Motor neuron (in vitro differentiated cells): ENCODE results near the gene PTPRF. TPM values are rescaled to one million over a fixed set of nuclear protein-coding genes. Genes with fewer than 3 reads are reported as not detected.

Source experiments
- ATAC-seq, 8 experiments: fragments of 200-7000 bp; cut with Tn5 transposase; replicated peaks in 6 of 8; 2 replicates each; pipeline ENCODE4 v1.8.0; 2021; ENCODE audit warnings: mild to moderate bottlenecking in 8 of 8, moderate library complexity in 8 of 8
- H3K27ac ChIP-seq, 2 donors: fragments of 250-450 bp; sonication (Bioruptor Pico); 2 replicates each; pipeline ENCODE4 v1.9.0; 2021; ENCODE audit warnings: antibody characterized with exemption in 2 of 2, mild to moderate bottlenecking in 2 of 2, moderate library complexity in 1 of 2
- H3K4me1 ChIP-seq, 2 donors: fragments of 250-450 bp; sonication (Bioruptor Pico); replicated peaks in 1 of 2; 2 replicates each; pipeline ENCODE4 v1.6.1; 2021; ENCODE audit warnings: antibody characterized with exemption in 2 of 2, mild to moderate bottlenecking in 2 of 2, moderate library complexity in 1 of 2
- H3K4me3 ChIP-seq, 5 donors: fragments of 250-450 bp; sonication (Bioruptor Pico); 2 replicates each; pipeline ENCODE4 v1.9.0; 2021; ENCODE audit warnings: antibody characterized with exemption in 5 of 5, mild to moderate bottlenecking in 5 of 5, moderate library complexity in 4 of 5
- WGBS, 10 experiments: fragments of 450-650 bp; shearing (Covaris generic); methylation state at CpG; one replicate each; pipeline ENCODE4 v1.0.0; 2022; 5-methylcytosine and 5-hydroxymethylcytosine counted together
- in situ Hi-C, 9 experiments: fragments of 400-800 bp; cut with MboI; loops; one replicate each; pipeline ENCODE4 v1.15.0; 2021; ENCODE audit warnings: low sequenced_read_pairs in 9 of 9, low pct_unique_long_range_greater_than_20kb in 2 of 9; ENCODE audit not compliant: unreplicated experiment in 9 of 9
- total RNA-seq, 8 experiments: library from RNA; unstranded; fragments of 300-600 nt; gene quantifications; 2 replicates each; pipeline versions ENCODE4 v1.2.3 to v1.2.4, GENCODE V29; 2022

Gene PTPRF
- total RNA-seq, 8 experiments from 2014 or later, result 7.8 to 119 (median 74.7) TPM

GRCh38 chr1:43597721-43598120, 67.0 kb downstream of the PTPRF start:
- peaks cover 15 to 29% of the 10 kb centered on the region in 2 donors for H3K4me1 ChIP-seq
- no peak for ATAC-seq
- in situ Hi-C loops, result no loop called here
- H3K27ac ChIP-seq, result no peak overlapping the region
- WGBS, 10 experiments, result 100% methylated on average over 1 of the region's 31 CpGs; no CpG with 5 or more reads in 7 of the 10 experiments
- H3K4me3 ChIP-seq, result no peak overlapping the region

GRCh38 chr1:43598622-43599021, 67.9 kb downstream of the PTPRF start:
- ATAC-seq, result no peak
- WGBS, 10 experiments, result 90 to 100% (median 93%) methylated on average over 1 to 11 of the region's 11 CpGs; no CpG with 5 or more reads in 5 of the 10 experiments

GRCh38 chr1:43600033-43601020, 69.6 kb downstream of the PTPRF start:
- Histone ChIP-seq H3K4me1 (peaks cover 16 to 30% of the 10 kb centered on the region in 2 donors), H3K4me3 (no peak overlapping the region), H3K27ac (no peak overlapping the region)
- no peak for ATAC-seq
- in situ Hi-C loops, result no loop called here
- WGBS, 10 experiments, result 50 to 93% (median 82%) methylated on average over 1 to 19 of the region's 19 CpGs; no CpG with 5 or more reads in 2 of the 10 experiments

More at GRCh38 chr1:43598622-43599021, 67.9 kb downstream of the PTPRF start:
- Histone ChIP-seq H3K27ac (no peak overlapping the region), H3K4me1 (peaks cover 16 to 30% of the 10 kb centered on the region in 2 donors), H3K4me3 (no peak overlapping the region)
- in situ Hi-C loops, result no loop called here

- in situ Hi-C loops, result no loop called here
- H3K4me3 ChIP-seq, result no peak overlapping the region
- H3K4me1 ChIP-seq, result peaks cover 16 to 30% of the 10 kb centered on the region in 2 donors
- peak in 5 of 8 experiments; percentile 19 to 62 (median 37) for ATAC-seq
- H3K27ac ChIP-seq, result peak overlapping the region in 1 of 2 donors; percentile 70
- 67 to 94% (median 82%) methylated on average over 1 to 10 of the region's 10 CpGs; no CpG with 5 or more reads in 6 of the 10 experiments for WGBS, 10 experiments
Observed at GRCh38 chr1:43602990-43603389, 72.3 kb downstream of the PTPRF start.

- no peak for ATAC-seq
- Histone ChIP-seq H3K4me1 (peaks cover 16 to 27% of the 10 kb centered on the region in 2 donors), H3K4me3 (no peak overlapping the region), H3K27ac (no peak overlapping the region)
- in situ Hi-C loops, result no loop called here
- WGBS, 10 experiments, result 89 to 100% (median 100%) methylated on average over 1 to 4 of the region's 5 CpGs; no CpG with 5 or more reads in 5 of the 10 experiments
Observed at GRCh38 chr1:43604192-43604591, 73.5 kb downstream of the PTPRF start.

GRCh38 chr1:43605157-43605556, 74.5 kb downstream of the PTPRF start:
- no peak for ATAC-seq
- Histone ChIP-seq H3K4me3 (no peak overlapping the region), H3K27ac (no peak overlapping the region), H3K4me1 (peaks cover 16 to 23% of the 10 kb centered on the region in 2 donors)
- 71 to 100% (median 96%) methylated on average over 1 to 15 of the region's 18 CpGs; no CpG with 5 or more reads in 4 of the 10 experiments for WGBS, 10 experiments
- in situ Hi-C loops, result no loop called here

- Histone ChIP-seq H3K4me1 (peaks cover 16 to 21% of the 10 kb centered on the region in 2 donors), H3K27ac (no peak overlapping the region), H3K4me3 (no peak overlapping the region)
- WGBS, 10 experiments, result 89 to 100% (median 96%) methylated on average over 2 to 6 of the region's 7 CpGs; no CpG with 5 or more reads in 6 of the 10 experiments
- in situ Hi-C loops, result no loop called here
- peak in 2 of 8 experiments; percentile 52 to 57 for ATAC-seq
Observed at GRCh38 chr1:43605766-43606165, 75.1 kb downstream of the PTPRF start.

GRCh38 chr1:43606624-43607023, 75.9 kb downstream of the PTPRF start:
- WGBS, 10 experiments, result 94 to 100% (median 97%) methylated on average over 1 to 11 of the region's 13 CpGs; no CpG with 5 or more reads in 6 of the 10 experiments
- no peak overlapping the region for H3K27ac ChIP-seq
- ATAC-seq, result no peak
- H3K4me3 ChIP-seq, result no peak overlapping the region
- H3K4me1 ChIP-seq, result peaks cover 12 to 13% of the 10 kb centered on the region in 2 donors
- in situ Hi-C loops, result no loop called here

GRCh38 chr1:43608827-43609226, 78.1 kb downstream of the PTPRF start:
- 40 to 100% (median 100%) methylated on average over 1 to 2 of the region's 5 CpGs; no CpG with 5 or more reads in 7 of the 10 experiments for WGBS, 10 experiments
- in situ Hi-C loops, result no loop called here
- ATAC-seq, result peak in 3 of 8 experiments; percentile 20 to 69 (median 48)
- no peaks in the 10 kb centered on the region for H3K4me1 ChIP-seq
- H3K4me3 ChIP-seq, result no peak overlapping the region
- no peak overlapping the region for H3K27ac ChIP-seq

- Histone ChIP-seq H3K27ac (no peak overlapping the region), H3K4me1 (no peaks in the 10 kb centered on the region), H3K4me3 (no peak overlapping the region)
- 50 to 93% (median 87%) methylated on average over 1 to 4 of the region's 5 CpGs; no CpG with 5 or more reads in 3 of the 10 experiments for WGBS, 10 experiments
- ATAC-seq, result no peak
- in situ Hi-C loops, result no loop called here
Observed at GRCh38 chr1:43610339-43610738, 79.7 kb downstream of the PTPRF start.

- in situ Hi-C loops, result no loop called here
- H3K27ac ChIP-seq, result no peak overlapping the region
- no peaks in the 10 kb centered on the region for H3K4me1 ChIP-seq
- 40 to 100% (median 86%) methylated on average over 1 to 6 of the region's 7 CpGs; no CpG with 5 or more reads in 2 of the 10 experiments for WGBS, 10 experiments
- ATAC-seq, result peak in 2 of 8 experiments; percentile 20 to 24
- H3K4me3 ChIP-seq, result no peak overlapping the region
Observed at GRCh38 chr1:43611950-43612349, 81.3 kb downstream of the PTPRF start.

- no peaks in the 10 kb centered on the region for H3K4me1 ChIP-seq
- no peak overlapping the region for H3K27ac ChIP-seq
- WGBS, 10 experiments, result 0 to 97% (median 74%) methylated on average over 1 to 6 of the region's 15 CpGs; no CpG with 5 or more reads in 1 of the 10 experiments
- no peak overlapping the region for H3K4me3 ChIP-seq
- in situ Hi-C loops, result no loop called here
- no peak for ATAC-seq
Observed at GRCh38 chr1:43612406-43612805, 81.7 kb downstream of the PTPRF start.
